ENCODE measurements around the gene VAC14.
"Not testable (repeated sequence)": the region's sequence is repeated elsewhere in the genome, so short reads cannot be mapped to it uniquely, and the experiment has no call there.

Gene VAC14

GRCh38 chr16:70681382-70682238 is 119.3 kb downstream of the VAC14 start:
- DNase-seq (ENCODE audit: low spot score) = peak; percentile 95

- DNase-seq (ENCODE audit: low spot score) = no peak
Measured at GRCh38 chr16:70680495-70681381, 120.2 kb downstream of the VAC14 start.

GRCh38 chr16:70679671-70680494 is 121.1 kb downstream of the VAC14 start:
- DNase-seq (ENCODE audit: low spot score) = no peak

- no peak for DNase-seq (ENCODE audit: low spot score)
Measured at GRCh38 chr16:70678898-70679670, 121.9 kb downstream of the VAC14 start.

- no peak for DNase-seq (ENCODE audit: low spot score)
Measured at GRCh38 chr16:70678121-70678897, 122.6 kb downstream of the VAC14 start.

GRCh38 chr16:70677499-70678120 is 123.3 kb downstream of the VAC14 start:
- DNase-seq (ENCODE audit: low spot score) = no peak

GRCh38 chr16:70676675-70677498 is 124.1 kb downstream of the VAC14 start:
- DNase-seq (ENCODE audit: low spot score) = no peak

- no peak for DNase-seq (ENCODE audit: low spot score)
Measured at GRCh38 chr16:70675851-70676513, 125.0 kb downstream of the VAC14 start.

GRCh38 chr16:70674221-70675014 is 126.5 kb downstream of the VAC14 start:
- no peak for DNase-seq (ENCODE audit: low spot score)

- DNase-seq (ENCODE audit: low spot score) = not testable (repeated sequence)
Measured at GRCh38 chr16:70670938-70671337, 130.0 kb downstream of the VAC14 start.

GRCh38 chr16:70670175-70670574 is 130.8 kb downstream of the VAC14 start:
- no peak for DNase-seq (ENCODE audit: low spot score)

- no peak for DNase-seq (ENCODE audit: low spot score)
Measured at GRCh38 chr16:70665806-70666735, 134.9 kb downstream of the VAC14 start.

GRCh38 chr16:70665113-70665694 is 135.8 kb downstream of the VAC14 start:
- DNase-seq (ENCODE audit: low spot score) = no peak

- DNase-seq (ENCODE audit: low spot score) = no peak
Measured at GRCh38 chr16:70664325-70665112, 136.4 kb downstream of the VAC14 start.

Data from globus pallidus (tissue), 1 donor.